Measurements from ENCODE around the gene ZMYND11. TPM values are rescaled to one million over a fixed set of nuclear protein-coding genes. Genes with fewer than 3 reads are reported as not detected.

Gene ZMYND11
- total and polyA plus RNA-seq, 2 experiments from 2014 or later = 31.5 to 70.2 TPM

DNA sequence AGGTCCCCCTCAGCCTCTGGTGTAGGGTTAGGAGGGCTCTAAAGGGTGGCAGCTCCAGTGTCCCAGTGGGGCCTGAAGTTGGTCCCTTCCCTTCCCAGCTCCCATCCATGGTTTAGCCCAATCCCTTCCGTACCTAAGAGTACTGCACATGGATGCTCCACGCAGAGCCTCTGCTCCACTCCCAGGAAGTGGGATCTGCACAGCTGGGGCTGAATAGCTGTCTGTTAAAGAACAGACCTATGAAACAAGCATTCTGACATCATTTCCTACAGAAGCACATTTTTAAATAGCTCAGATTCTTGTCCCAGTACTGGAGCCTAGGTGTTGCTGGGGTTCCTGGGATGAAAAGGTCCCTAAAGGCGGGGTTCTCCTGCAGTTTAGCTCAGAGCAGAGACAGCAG, 135.9 kb downstream of the ZMYND11 start:
- Histone ChIP-seq H3K27me3 (no peaks in the 10 kb centered on the region), H3K9me3 (ENCODE audit: low read depth) (no peaks in the 10 kb centered on the region), H3K79me2 (no peaks in the 10 kb centered on the region), H3K36me3 (replicated peaks; ENCODE audit: insufficient read depth, low read depth) (no peaks in the 10 kb centered on the region), H4K20me1 (ENCODE audit: insufficient read depth, poor library complexity, severe bottlenecking) (no peaks in the 10 kb centered on the region), H3K4me3 (no peak overlapping the region), H3K4me1 (ENCODE audit: insufficient read depth) (no peaks in the 10 kb centered on the region), H3K9me2 (replicated peaks; ENCODE audit: insufficient read depth) (no peaks in the 10 kb centered on the region), H3K27ac (no peak overlapping the region), H3K4me2 (no peak overlapping the region), H2AFZ (no peak overlapping the region)
- no peak for DNase-seq (ENCODE audit: low spot score)
- WGBS (ENCODE audit: low lambda C conversion rate, missing lambda C conversion rate) = 87% methylated on average over 3 of the region's 3 CpGs
- TF ChIP-seq EZH2 (IDR thresholded peaks at IDR 0.05; ENCODE audit: borderline replicate concordance) (no peak), EZH2phosphoT487 (IDR thresholded peaks at IDR 0.05; ENCODE audit: low read depth, severe bottlenecking, unreplicated experiment) (no peak)
- TF ChIP-seq, protein P1, sequence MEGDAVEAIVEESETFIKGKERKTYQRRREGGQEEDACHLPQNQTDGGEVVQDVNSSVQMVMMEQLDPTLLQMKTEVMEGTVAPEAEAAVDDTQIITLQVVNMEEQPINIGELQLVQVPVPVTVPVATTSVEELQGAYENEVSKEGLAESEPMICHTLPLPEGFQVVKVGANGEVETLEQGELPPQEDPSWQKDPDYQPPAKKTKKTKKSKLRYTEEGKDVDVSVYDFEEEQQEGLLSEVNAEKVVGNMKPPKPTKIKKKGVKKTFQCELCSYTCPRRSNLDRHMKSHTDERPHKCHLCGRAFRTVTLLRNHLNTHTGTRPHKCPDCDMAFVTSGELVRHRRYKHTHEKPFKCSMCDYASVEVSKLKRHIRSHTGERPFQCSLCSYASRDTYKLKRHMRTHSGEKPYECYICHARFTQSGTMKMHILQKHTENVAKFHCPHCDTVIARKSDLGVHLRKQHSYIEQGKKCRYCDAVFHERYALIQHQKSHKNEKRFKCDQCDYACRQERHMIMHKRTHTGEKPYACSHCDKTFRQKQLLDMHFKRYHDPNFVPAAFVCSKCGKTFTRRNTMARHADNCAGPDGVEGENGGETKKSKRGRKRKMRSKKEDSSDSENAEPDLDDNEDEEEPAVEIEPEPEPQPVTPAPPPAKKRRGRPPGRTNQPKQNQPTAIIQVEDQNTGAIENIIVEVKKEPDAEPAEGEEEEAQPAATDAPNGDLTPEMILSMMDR (IDR thresholded peaks at IDR 0.05; ENCODE audit: poor library complexity) = no peak

DNA sequence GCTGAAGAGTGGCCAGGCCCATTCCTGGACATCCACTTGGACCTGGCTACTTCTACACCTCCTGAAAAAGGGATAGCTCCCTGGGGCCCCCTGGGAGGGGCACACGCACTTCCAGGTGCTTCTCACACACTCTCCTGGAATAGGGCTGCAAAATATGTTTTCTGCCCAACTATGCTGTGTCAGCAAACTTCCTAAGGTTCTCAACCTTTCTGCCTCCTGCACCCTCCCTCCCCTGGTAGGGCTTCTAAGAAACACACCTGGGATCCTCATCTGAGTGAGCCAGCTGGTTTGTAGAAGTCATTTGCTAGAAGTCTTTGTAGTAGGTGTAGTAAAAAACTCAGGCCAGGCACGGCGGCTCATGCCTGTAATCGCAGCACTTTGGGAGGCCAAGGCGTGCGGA, 136.5 kb downstream of the ZMYND11 start:
- Histone ChIP-seq H3K9me3 (ENCODE audit: low read depth) (no peaks in the 10 kb centered on the region), H2AFZ (no peak overlapping the region), H3K4me3 (no peak overlapping the region), H3K79me2 (no peaks in the 10 kb centered on the region), H3K27ac (no peak overlapping the region), H3K9me2 (replicated peaks; ENCODE audit: insufficient read depth) (no peaks in the 10 kb centered on the region), H3K27me3 (no peaks in the 10 kb centered on the region), H3K4me1 (ENCODE audit: insufficient read depth) (no peaks in the 10 kb centered on the region), H4K20me1 (ENCODE audit: insufficient read depth, poor library complexity, severe bottlenecking) (no peaks in the 10 kb centered on the region), H3K4me2 (no peak overlapping the region), H3K36me3 (replicated peaks; ENCODE audit: insufficient read depth, low read depth) (no peaks in the 10 kb centered on the region)
- no peak for DNase-seq (ENCODE audit: low spot score)
- 97% methylated on average over 6 of the region's 6 CpGs for WGBS (ENCODE audit: low lambda C conversion rate, missing lambda C conversion rate)
- TF ChIP-seq EZH2 (IDR thresholded peaks at IDR 0.05; ENCODE audit: borderline replicate concordance) = no peak
- TF ChIP-seq EZH2phosphoT487 (IDR thresholded peaks at IDR 0.05; ENCODE audit: low read depth, severe bottlenecking, unreplicated experiment) = no peak
- TF ChIP-seq, protein P1 (IDR thresholded peaks at IDR 0.05; ENCODE audit: poor library complexity) = no peak

GRCh38 chr10:273088-273487, 137.8 kb downstream of the ZMYND11 start:
- no peak for DNase-seq (ENCODE audit: low spot score)
- no peaks in the 10 kb centered on the region for H3K36me3 ChIP-seq (replicated peaks; ENCODE audit: insufficient read depth, low read depth)
- TF ChIP-seq, protein P1 (IDR thresholded peaks at IDR 0.05; ENCODE audit: poor library complexity) = no peak
- TF ChIP-seq EZH2 (IDR thresholded peaks at IDR 0.05; ENCODE audit: borderline replicate concordance) (no peak), EZH2phosphoT487 (IDR thresholded peaks at IDR 0.05; ENCODE audit: low read depth, severe bottlenecking, unreplicated experiment) (no peak)

GRCh38 chr10:274866-275265, 139.6 kb downstream of the ZMYND11 start:
- DNase-seq (ENCODE audit: low spot score) = no peak
- Histone ChIP-seq H3K4me2 (no peak overlapping the region), H3K4me3 (no peak overlapping the region), H3K27me3 (no peaks in the 10 kb centered on the region), H2AFZ (no peak overlapping the region), H3K36me3 (replicated peaks; ENCODE audit: insufficient read depth, low read depth) (no peaks in the 10 kb centered on the region), H3K79me2 (no peaks in the 10 kb centered on the region), H3K9me3 (ENCODE audit: low read depth) (no peaks in the 10 kb centered on the region), H3K4me1 (ENCODE audit: insufficient read depth) (no peaks in the 10 kb centered on the region), H3K9me2 (replicated peaks; ENCODE audit: insufficient read depth) (no peaks in the 10 kb centered on the region), H4K20me1 (ENCODE audit: insufficient read depth, poor library complexity, severe bottlenecking) (no peaks in the 10 kb centered on the region), H3K27ac (no peak overlapping the region)
- WGBS (ENCODE audit: low lambda C conversion rate, missing lambda C conversion rate) = 74% methylated on average over 2 of the region's 2 CpGs
- TF ChIP-seq EZH2phosphoT487 (IDR thresholded peaks at IDR 0.05; ENCODE audit: low read depth, severe bottlenecking, unreplicated experiment) = no peak
- TF ChIP-seq, protein P1 (IDR thresholded peaks at IDR 0.05; ENCODE audit: poor library complexity) = no peak
- no peak for TF ChIP-seq EZH2 (IDR thresholded peaks at IDR 0.05; ENCODE audit: borderline replicate concordance)

More at GRCh38 chr10:273088-273487, 137.8 kb downstream of the ZMYND11 start:
- Histone ChIP-seq H3K79me2 (no peaks in the 10 kb centered on the region), H2AFZ (no peak overlapping the region), H4K20me1 (ENCODE audit: insufficient read depth, poor library complexity, severe bottlenecking) (no peaks in the 10 kb centered on the region), H3K9me2 (replicated peaks; ENCODE audit: insufficient read depth) (no peaks in the 10 kb centered on the region), H3K9me3 (ENCODE audit: low read depth) (no peaks in the 10 kb centered on the region), H3K27ac (no peak overlapping the region), H3K27me3 (no peaks in the 10 kb centered on the region), H3K4me3 (no peak overlapping the region), H3K4me1 (ENCODE audit: insufficient read depth) (no peaks in the 10 kb centered on the region), H3K4me2 (no peak overlapping the region)
- WGBS (ENCODE audit: low lambda C conversion rate, missing lambda C conversion rate) = 97% methylated on average over 16 of the region's 16 CpGs

Measured in hepatocyte (in vitro differentiated cells).